VCaP (cell line): ENCODE data around the gene RPRD1B.

Source experiments
- H3K27ac ChIP-seq: fragments of 450-650 bp; 2 replicates; pipeline ENCODE4 v1.5.1; 2017
- CTCF ChIP-seq: fragments of 450-650 bp; conservative IDR thresholded peaks from 2 replicates; pipeline ENCODE4 v1.5.1; 2017; ENCODE audit warnings: mild to moderate bottlenecking, moderate library complexity

The RPRD1B gene

DNA sequence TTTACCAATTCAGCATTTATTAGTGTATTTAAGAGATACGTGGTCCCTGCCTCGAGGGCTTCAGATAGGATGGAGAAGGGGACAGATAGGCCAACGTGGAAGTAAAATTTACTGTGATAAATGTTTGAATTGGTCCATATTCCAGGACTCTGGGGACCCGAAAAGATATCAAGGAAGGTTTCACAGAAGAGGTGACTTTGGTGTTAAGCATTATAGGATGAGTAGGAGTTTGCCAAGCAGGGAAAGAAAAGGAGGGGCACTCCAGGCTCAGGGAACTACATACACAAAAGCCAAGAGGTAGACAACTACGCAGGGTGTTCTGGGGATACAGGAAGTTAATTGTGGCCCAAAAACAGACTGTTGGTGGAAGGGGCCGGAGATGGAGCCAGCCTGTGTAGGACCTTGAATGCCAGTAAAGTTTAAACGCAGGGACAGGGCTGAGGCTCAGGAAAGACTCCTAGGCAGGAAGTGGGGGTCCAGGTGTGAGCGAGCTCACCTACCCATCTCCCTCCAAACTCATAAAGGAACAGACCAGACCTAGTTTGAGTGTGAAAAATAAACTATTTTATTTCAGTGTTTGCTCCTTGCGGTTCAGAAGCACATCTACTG, 94.5 kb downstream of the RPRD1B start:
- H3K27ac ChIP-seq = no peak overlapping the region; the same call in 1 of the 2 replicates
- no peak for TF ChIP-seq CTCF

DNA sequence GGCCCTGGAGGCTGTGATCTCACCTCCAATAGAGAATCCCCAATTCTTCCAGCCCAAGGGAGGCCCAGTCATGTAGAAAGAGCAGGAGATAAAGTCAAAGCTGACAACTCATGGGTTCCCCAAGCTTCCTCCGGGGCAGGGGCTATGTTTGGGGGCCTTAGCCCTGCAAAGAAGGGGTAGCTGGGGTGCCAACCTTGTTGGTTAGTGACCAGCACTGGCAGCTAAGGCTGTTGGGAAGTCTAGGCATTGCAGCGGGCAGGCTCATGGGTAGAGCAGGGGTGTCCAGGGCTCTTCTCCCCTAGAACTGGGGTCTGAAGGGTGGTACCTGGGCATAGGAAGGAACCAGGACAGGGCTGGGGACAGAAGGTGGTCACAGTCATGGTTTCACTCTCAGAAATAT, 95.1 kb downstream of the RPRD1B start:
- TF ChIP-seq CTCF = no peak
- H3K27ac ChIP-seq = peak overlapping the region; percentile 2; the same call in 1 of the 2 replicates

DNA sequence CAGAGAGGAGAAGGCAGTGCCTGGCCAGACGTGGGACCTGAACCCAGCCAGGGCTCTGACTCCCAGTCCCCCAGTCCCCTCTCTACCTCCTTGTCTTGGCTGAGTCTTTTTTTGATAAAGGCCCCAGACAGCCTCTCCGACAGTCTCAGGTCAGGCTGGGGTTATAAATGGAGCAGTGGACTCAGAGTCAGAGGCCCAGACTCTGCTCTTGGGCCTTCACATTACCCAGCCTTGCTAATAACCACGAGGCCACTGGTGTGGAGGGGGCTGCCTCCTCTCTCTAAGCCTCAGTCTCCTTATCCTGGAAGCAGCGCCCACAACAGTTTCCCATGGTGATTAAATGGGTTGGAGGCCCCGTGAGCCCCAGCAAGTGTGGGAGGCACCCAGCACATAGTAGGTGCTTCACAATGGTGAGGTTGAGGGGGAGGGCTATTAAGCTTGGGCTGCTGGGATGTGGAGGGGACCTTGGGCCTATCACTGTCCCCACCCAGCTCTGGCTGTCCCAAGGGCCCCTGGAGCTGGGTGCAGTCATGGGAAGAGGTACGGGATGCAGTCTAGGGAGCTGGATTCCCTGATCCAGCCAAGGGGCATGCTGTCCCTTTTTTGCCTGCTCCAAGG, 95.8 kb downstream of the RPRD1B start:
- H3K27ac ChIP-seq = peak overlapping the region; percentile 2; the same call in 1 of the 2 replicates
- no peak for TF ChIP-seq CTCF

DNA sequence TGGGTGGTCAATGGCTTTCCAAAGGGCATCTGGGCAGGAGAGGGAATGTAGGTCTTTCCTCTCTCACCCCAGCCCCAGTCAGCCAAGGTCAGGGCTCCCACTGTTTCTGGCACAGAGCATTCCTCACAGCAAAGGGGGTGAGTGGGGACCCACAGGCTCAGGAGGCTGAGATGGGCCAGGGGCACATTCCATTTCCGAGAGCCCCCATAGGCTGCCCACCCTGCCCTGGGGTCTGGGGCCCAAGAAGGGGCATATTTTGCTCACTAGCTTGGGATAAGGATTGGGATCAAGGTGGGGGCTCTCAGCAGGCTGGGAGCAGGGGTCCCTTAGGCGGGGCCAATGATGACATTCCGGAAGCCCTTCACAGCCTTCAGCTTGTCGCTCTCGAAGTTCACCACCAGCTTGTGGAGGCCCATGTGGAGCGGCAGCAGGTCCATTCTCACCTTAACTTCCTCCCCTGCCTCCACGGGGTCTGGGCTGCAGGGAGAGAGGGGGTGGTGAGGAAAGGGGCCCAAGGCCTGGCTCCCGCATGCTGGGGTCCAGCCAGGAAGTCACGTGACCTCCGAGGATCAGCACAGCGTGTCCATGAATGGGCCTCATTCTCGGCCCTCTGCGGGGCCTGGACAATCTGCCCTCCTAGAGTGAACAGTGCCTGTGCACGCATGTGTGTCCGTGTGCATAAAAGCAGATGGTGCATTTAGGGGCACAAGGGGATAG, 96.5 kb downstream of the RPRD1B start:
- H3K27ac ChIP-seq = no peak overlapping the region
- no peak for TF ChIP-seq CTCF

GRCh38 chr20:38130687-38131587, 97.4 kb downstream of the RPRD1B start:
- no peak for TF ChIP-seq CTCF
- no peak overlapping the region for H3K27ac ChIP-seq

- TF ChIP-seq CTCF = no peak
- no peak overlapping the region; the same call in 1 of the 2 replicates for H3K27ac ChIP-seq
These were observed 98.1 kb downstream of the RPRD1B start for GRCh38 chr20:38131588-38132121.
